Common myeloid progenitor, CD34-positive (primary cell): ENCODE data around the gene HSPB1. TPM values are rescaled to one million over a fixed set of nuclear protein-coding genes. Genes with fewer than 3 reads are reported as not detected.

Source experiments
- CTCF ChIA-PET: fragments of 350-600 bp; sonication (Branson Sonifier 250); formaldehyde crosslinking; loops from one replicate; lab custom pipeline; 2021; ENCODE audit warnings: antibody characterized with exemption; lab: Charles Lee
- POLR2A ChIA-PET: fragments of 350-600 bp; sonication (Branson Sonifier 250); formaldehyde crosslinking; loops from one replicate; lab custom pipeline; 2021; ENCODE audit warnings: antibody characterized with exemption; lab: Charles Lee
- DNase-seq, 3 donors: peaks; one replicate each; pipeline versions ENCODE4 v3.0.0 to v3.0.0-alpha.2; 2013
- H3K27ac ChIP-seq, 2 experiments: 1 replicate in 1 of 2; 2 replicates in 1 of 2; pipeline ENCODE4 v1.7.0; 2013; ENCODE audit warnings: inconsistent platforms in 2 of 2, low read length in 2 of 2, mild to moderate bottlenecking in 2 of 2, low read depth in 1 of 2, moderate library complexity in 1 of 2; ENCODE audit not compliant: severe bottlenecking in 2 of 2, insufficient read depth in 1 of 2, poor library complexity in 1 of 2
- H3K27me3 ChIP-seq, 5 experiments: replicated peaks in 2 of 5; 1 replicate in 3 of 5; 2 replicates in 2 of 5; pipeline versions ENCODE4 v1.6.1 to v1.7.0; 2013; ENCODE audit warnings: low read length in 4 of 5, mild to moderate bottlenecking in 2 of 5, moderate library complexity in 2 of 5, inconsistent platforms in 1 of 5; ENCODE audit not compliant: insufficient read depth in 5 of 5, control insufficient read depth in 4 of 5
- H3K36me3 ChIP-seq, 4 experiments: 1 replicate in 2 of 4; 2 replicates in 2 of 4; pipeline versions ENCODE4 v1.6.1 to v1.7.0; 2013; ENCODE audit warnings: low read length in 3 of 4, control low read depth in 1 of 4, mild to moderate bottlenecking in 1 of 4; ENCODE audit not compliant: control insufficient read depth in 4 of 4, insufficient read depth in 4 of 4
- H3K4me1 ChIP-seq, 4 experiments: 1 replicate in 3 of 4; 2 replicates in 1 of 4; pipeline versions ENCODE4 v1.6.1 to v1.7.1; 2013; ENCODE audit warnings: low read length in 3 of 4, mild to moderate bottlenecking in 3 of 4, control low read depth in 1 of 4, inconsistent platforms in 1 of 4, moderate library complexity in 1 of 4; ENCODE audit not compliant: control insufficient read depth in 4 of 4, insufficient read depth in 4 of 4; ENCODE audit errors: control extremely low read depth in 1 of 4
- H3K4me3 ChIP-seq, 7 experiments: 1 replicate in 4 of 7; 2 replicates in 3 of 7; pipeline versions ENCODE4 v1.5.1 to v1.7.0; 2013; ENCODE audit warnings: mild to moderate bottlenecking in 7 of 7, low read length in 6 of 7, moderate library complexity in 6 of 7, inconsistent platforms in 2 of 7, low read depth in 2 of 7, control low read depth in 1 of 7; ENCODE audit not compliant: insufficient read depth in 4 of 7, control insufficient read depth in 1 of 7; ENCODE audit errors: extremely low read depth in 1 of 7
- H3K9me3 ChIP-seq, 5 experiments: 1 replicate in 4 of 5; 2 replicates in 1 of 5; pipeline versions ENCODE4 v1.6.1 to v1.7.1; 2013; ENCODE audit warnings: low read length in 4 of 5, mild to moderate bottlenecking in 2 of 5, inconsistent platforms in 1 of 5, low read depth in 1 of 5, moderate library complexity in 1 of 5; ENCODE audit not compliant: control insufficient read depth in 4 of 5, insufficient read depth in 2 of 5; ENCODE audit errors: control extremely low read depth in 1 of 5
- WGBS: methylation state at CpG from one replicate; pipeline ENCODE4 v1.1.5; 2013; ENCODE audit not compliant: insufficient coverage; 5-methylcytosine and 5-hydroxymethylcytosine counted together
- polyA plus RNA-seq: library from polyadenylated mRNA; unstranded; fragments of 120-200 nt; gene quantifications from one replicate; pipeline ENCODE4 v1.2.1, GENCODE V29; 2013

Gene HSPB1
- 154 TPM for polyA plus RNA-seq

DNA sequence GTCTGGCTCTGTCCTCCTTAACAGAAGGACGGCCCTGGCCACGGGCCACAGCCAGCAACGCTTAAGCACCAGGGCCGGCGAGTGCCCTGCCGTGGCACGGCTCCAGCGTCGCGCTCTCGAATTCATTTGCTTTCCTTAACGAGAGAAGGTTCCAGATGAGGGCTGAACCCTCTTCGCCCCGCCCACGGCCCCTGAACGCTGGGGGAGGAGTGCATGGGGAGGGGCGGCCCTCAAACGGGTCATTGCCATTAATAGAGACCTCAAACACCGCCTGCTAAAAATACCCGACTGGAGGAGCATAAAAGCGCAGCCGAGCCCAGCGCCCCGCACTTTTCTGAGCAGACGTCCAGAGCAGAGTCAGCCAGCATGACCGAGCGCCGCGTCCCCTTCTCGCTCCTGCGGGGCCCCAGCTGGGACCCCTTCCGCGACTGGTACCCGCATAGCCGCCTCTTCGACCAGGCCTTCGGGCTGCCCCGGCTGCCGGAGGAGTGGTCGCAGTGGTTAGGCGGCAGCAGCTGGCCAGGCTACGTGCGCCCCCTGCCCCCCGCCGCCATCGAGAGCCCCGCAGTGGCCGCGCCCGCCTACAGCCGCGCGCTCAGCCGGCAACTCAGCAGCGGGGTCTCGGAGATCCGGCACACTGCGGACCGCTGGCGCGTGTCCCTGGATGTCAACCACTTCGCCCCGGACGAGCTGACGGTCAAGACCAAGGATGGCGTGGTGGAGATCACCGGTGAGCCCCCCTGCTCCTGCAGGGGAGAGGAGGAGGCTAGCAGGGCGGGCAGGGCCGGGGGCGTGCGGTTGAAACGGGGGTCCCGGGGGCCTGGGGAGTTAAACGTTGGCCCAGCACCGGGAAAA, at the start of gene HSPB1:
Gene HSPB1 (plus strand): TSS at position 327 of the 855 bp plus-strand sequence. CDS start 40 bp downstream, at position 367.
- peaks cover 0 to 3% (median 0%) of the 10 kb centered on the region in 4 experiments for H3K36me3 ChIP-seq
- 0% methylated on average over 73 of the region's 75 CpGs for WGBS
- peaks cover 0 to 27% (median 20%) of the 10 kb centered on the region in 4 experiments for H3K4me1 ChIP-seq
- peak within 1 kb of the TSS; percentile 69 to 91 (median 74) for H3K4me3 ChIP-seq
- H3K27ac ChIP-seq: peak within 1 kb of the TSS in 1 of 2 experiments; percentile 79
- CTCF ChIA-PET: interaction anchor here (0.8 to 20.5 kb wide), 4 partner anchors 11 to 14 kb away, joined by 3 to 303 read pairs (median 8); no protein-coding TSS in a partner anchor
- DNase-seq: peak; percentile 84 to 92 (median 90)
- H3K9me3 ChIP-seq: no peaks in the 10 kb centered on the region
- no peaks in the 10 kb centered on the region for H3K27me3 ChIP-seq
- POLR2A ChIA-PET: interaction anchor here (0.6 to 2.4 kb wide), 5 partner anchors 8 to 135 kb away, joined by 3 to 15 read pairs (median 4); no protein-coding TSS in a partner anchor

DNA sequence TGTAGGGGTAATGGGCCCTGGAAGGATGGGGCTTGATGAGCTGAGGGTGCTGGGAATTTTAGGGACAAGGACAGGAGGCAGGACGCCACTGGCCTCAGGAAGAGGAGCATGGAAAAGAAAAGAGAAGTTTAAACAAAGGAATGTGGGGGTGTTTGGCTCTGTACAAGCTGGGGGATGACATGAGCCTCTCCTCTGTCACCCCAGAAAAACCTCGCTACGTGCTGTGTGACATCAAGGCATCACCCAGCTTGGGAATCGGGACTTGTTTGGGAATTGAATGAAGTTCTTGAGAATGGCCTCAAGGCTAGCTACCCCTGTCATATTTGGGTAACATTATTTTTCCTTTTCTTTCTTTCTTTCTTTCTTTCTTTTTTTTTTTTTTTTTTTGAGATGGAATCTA, 47.7 kb upstream of the HSPB1 start:
- peaks cover 0 to 4% (median 1%) of the 10 kb centered on the region in 4 experiments for H3K4me1 ChIP-seq
- H3K36me3 ChIP-seq: no peaks in the 10 kb centered on the region
- no peaks in the 10 kb centered on the region for H3K9me3 ChIP-seq
- peaks cover 0 to 23% (median 8%) of the 10 kb centered on the region in 5 experiments for H3K27me3 ChIP-seq
- POLR2A ChIA-PET: interaction anchor here (0.7 kb wide), 1 partner anchor 26 kb away, joined by 5 read pairs; no protein-coding TSS in a partner anchor
- CTCF ChIA-PET: interaction anchor here (0.6 to 1.1 kb wide), 3 partner anchors 15 to 45 kb away, joined by 3 read pairs; no protein-coding TSS in a partner anchor
- H3K4me3 ChIP-seq: no peak overlapping the region
- no peak overlapping the region for H3K27ac ChIP-seq
- WGBS: 89% methylated on average over 3 of the region's 4 CpGs
- DNase-seq: no peak

DNA sequence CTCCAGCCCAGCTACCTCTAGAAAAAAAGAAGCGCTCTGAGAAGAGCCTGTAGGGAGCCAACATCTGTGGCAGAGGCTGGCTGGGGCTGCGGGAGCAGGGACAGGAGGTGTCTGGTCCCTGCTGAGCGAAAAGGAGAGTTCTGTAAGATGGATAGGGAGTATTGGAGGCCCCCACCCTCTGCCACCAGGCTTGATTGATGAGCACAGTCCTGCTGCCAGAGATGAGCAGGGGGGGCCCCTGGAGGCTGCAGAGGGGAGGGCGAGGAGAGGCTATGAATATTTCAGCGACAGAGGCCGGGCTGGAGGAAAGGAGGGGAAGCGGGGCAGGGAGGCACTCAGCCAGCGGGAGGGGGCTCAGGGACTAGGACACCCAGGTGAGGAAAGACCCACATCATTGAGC, 44.5 kb upstream of the HSPB1 start:
- CTCF ChIA-PET: interaction anchor here (0.7 to 1.0 kb wide), 2 partner anchors 12 to 80 kb away, joined by 3 read pairs; no protein-coding TSS in a partner anchor
- H3K9me3 ChIP-seq: no peaks in the 10 kb centered on the region
- POLR2A ChIA-PET: no interaction called here

DNA sequence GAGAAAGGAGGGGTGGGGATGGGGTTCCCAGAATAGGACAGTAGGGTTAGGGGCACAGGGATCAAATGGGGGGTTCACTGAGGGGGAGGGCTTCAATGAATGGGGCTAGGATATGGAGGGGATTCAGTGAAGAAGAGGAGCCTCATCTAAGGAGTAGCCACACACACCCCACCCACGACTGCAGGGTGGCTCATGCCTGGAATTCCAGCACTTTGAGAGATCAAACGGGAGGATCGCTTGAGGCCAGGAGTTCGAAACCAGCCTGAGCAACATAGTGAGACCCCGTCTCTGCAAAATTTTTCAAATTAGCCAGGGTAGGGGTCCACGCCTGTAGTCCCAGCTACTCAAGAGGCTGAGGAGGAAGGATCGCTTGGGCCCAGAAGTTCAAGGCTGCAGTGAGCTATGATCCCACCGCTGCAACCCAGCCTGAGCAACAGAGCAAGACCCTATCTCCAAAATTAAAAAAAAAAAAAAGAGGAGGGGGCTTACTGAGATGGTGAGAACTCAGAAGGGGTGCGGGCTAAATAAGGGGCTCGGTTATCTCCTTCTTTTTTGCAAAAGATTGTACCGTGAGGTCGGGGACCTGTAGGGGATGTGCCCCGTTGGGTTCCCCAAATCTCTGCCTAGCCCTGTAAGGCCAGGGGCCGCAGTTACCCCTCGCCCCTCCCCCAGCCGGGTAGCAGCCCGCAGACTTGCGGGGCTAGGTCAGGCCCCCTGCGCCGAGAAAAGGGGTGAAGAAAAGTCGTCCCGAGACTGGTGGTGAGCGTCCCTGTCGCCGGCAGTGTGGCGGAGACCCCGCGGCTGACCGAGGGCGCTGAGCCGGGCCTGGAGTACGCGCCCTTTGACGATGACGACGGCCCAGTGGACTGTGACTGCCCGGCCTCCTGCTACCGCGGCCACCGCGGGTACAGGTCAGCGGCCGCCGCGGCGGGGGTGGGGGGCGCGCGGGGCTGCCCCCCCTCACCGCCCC, 43.1 kb upstream of the HSPB1 start:
- Histone ChIP-seq H3K4me3 (peak overlapping the region in 2 of 7 experiments; percentile 11 to 53), H3K4me1 (peaks cover 0 to 6% (median 3%) of the 10 kb centered on the region in 4 experiments), H3K27me3 (peaks cover 0 to 40% (median 8%) of the 10 kb centered on the region in 5 experiments), H3K36me3 (no peaks in the 10 kb centered on the region), H3K9me3 (no peaks in the 10 kb centered on the region), H3K27ac (no peak overlapping the region)
- CTCF ChIA-PET: no interaction called here
- no peak for DNase-seq
- POLR2A ChIA-PET: no interaction called here
- 21% methylated on average over 31 of the region's 50 CpGs for WGBS

More for the DNA sequence above, 44.5 kb upstream of the HSPB1 start:
- no peaks in the 10 kb centered on the region for H3K36me3 ChIP-seq
- H3K27ac ChIP-seq: no peak overlapping the region
- H3K4me1 ChIP-seq: peaks cover 0 to 6% (median 3%) of the 10 kb centered on the region in 4 experiments
- no peak overlapping the region for H3K4me3 ChIP-seq
- 53% methylated on average over 8 of the region's 8 CpGs for WGBS
- peak in 1 of 3 donors; percentile 27 for DNase-seq
- peaks cover 0 to 40% (median 8%) of the 10 kb centered on the region in 5 experiments for H3K27me3 ChIP-seq

DNA sequence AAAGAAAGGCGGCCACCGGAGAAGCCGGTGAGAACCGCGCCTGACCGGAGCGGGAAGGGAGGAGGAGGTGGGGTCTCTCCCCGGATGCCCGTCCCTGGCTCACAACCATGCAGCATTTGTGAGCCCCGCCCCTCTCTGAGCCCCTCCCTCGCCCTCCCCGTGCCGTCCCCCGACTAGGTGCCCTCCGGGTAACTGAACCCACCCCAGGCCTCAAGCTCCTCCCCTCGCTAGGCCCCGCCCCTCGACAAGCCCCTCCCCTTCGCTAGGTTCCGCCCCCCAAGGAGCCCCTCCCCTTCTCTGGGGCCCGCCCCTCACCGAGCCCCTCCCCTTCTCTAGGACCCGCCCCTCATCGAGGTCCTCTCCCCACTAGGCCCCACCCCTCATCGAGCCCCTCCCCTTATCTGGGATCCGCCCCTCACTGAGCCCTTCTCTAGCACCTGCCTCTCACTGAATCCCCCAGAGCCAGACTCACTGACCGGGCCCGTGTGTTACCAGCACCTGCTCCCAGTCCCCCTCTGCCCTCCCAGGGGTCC, 42.2 kb upstream of the HSPB1 start:
- H3K4me1 ChIP-seq: peaks cover 0 to 6% (median 3%) of the 10 kb centered on the region in 4 experiments
- H3K36me3 ChIP-seq: no peaks in the 10 kb centered on the region
- H3K27me3 ChIP-seq: peaks cover 0 to 37% (median 8%) of the 10 kb centered on the region in 5 experiments
- CTCF ChIA-PET: no interaction called here
- H3K9me3 ChIP-seq: no peaks in the 10 kb centered on the region
- peak overlapping the region in 2 of 7 experiments; percentile 11 to 53 for H3K4me3 ChIP-seq
- POLR2A ChIA-PET: no interaction called here
- no peak overlapping the region for H3K27ac ChIP-seq
- peak; percentile 60 to 67 (median 62) for DNase-seq
- 8% methylated on average over 6 of the region's 28 CpGs for WGBS

DNA sequence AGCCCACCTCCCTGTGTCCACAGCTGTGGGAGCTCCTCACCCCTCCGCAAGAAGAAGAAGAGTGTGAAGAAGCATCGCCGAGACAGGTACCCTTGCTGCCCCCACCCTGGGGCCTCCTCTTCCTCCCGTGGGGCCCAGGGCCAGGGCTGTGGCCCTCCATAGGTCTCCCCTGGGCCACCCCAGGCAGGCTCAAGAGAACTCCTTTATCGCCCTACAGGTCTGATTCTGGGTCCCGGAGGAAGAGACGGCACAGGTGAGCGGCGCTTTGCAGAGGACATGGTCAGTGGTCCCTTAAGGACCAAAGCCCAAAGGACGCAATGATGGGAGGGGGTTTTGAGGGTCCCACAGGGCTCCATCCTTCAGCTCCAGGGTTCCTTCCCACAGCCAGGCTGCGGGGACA, 41.1 kb upstream of the HSPB1 start:
- Histone ChIP-seq H3K9me3 (no peaks in the 10 kb centered on the region), H3K36me3 (no peaks in the 10 kb centered on the region), H3K4me3 (no peak overlapping the region), H3K27ac (no peak overlapping the region), H3K4me1 (peaks cover 0 to 6% (median 3%) of the 10 kb centered on the region in 4 experiments), H3K27me3 (peaks cover 0 to 37% (median 8%) of the 10 kb centered on the region in 5 experiments)
- no peak for DNase-seq
- POLR2A ChIA-PET: no interaction called here
- 93% methylated on average over 6 of the region's 11 CpGs for WGBS
- CTCF ChIA-PET: interaction anchor here (0.6 to 4.6 kb wide), 7 partner anchors 17 to 87 kb away, joined by 3 to 48 read pairs (median 7); no protein-coding TSS in a partner anchor
